ENCODE results near the gene RNLS.

RNLS gene

GRCh38 chr10:88461426-88461825, 121.7 kb downstream of the RNLS start (continued):
- TF ChIP-seq, protein P1, sequence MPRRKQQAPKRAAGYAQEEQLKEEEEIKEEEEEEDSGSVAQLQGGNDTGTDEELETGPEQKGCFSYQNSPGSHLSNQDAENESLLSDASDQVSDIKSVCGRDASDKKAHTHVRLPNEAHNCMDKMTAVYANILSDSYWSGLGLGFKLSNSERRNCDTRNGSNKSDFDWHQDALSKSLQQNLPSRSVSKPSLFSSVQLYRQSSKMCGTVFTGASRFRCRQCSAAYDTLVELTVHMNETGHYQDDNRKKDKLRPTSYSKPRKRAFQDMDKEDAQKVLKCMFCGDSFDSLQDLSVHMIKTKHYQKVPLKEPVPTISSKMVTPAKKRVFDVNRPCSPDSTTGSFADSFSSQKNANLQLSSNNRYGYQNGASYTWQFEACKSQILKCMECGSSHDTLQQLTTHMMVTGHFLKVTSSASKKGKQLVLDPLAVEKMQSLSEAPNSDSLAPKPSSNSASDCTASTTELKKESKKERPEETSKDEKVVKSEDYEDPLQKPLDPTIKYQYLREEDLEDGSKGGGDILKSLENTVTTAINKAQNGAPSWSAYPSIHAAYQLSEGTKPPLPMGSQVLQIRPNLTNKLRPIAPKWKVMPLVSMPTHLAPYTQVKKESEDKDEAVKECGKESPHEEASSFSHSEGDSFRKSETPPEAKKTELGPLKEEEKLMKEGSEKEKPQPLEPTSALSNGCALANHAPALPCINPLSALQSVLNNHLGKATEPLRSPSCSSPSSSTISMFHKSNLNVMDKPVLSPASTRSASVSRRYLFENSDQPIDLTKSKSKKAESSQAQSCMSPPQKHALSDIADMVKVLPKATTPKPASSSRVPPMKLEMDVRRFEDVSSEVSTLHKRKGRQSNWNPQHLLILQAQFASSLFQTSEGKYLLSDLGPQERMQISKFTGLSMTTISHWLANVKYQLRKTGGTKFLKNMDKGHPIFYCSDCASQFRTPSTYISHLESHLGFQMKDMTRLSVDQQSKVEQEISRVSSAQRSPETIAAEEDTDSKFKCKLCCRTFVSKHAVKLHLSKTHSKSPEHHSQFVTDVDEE (CRISPR knock-in tag; IDR thresholded peaks at IDR 0.05) = no peak
- TF ChIP-seq OSR1 (CRISPR knock-in tag; IDR thresholded peaks at IDR 0.05) (no peak), TCF4 (CRISPR knock-in tag; IDR thresholded peaks at IDR 0.05; ENCODE audit: borderline replicate concordance) (no peak)

GRCh38 chr10:88459530-88459929, 123.6 kb downstream of the RNLS start:
- TF ChIP-seq GLIS3 (CRISPR knock-in tag; IDR thresholded peaks at IDR 0.05) = no peak
- no peak for TF ChIP-seq TOX (CRISPR knock-in tag; IDR thresholded peaks at IDR 0.05; ENCODE audit: borderline replicate concordance)
- no peak for TF ChIP-seq ZNF70 (CRISPR knock-in tag; IDR thresholded peaks at IDR 0.05)
- TF ChIP-seq ARNTL (CRISPR knock-in tag; IDR thresholded peaks at IDR 0.05; ENCODE audit: borderline replicate concordance, low read depth) = no peak
- TF ChIP-seq ZC3H10 (CRISPR knock-in tag; IDR thresholded peaks at IDR 0.05) = no peak
- no peak for TF ChIP-seq ZFP30 (CRISPR knock-in tag; IDR thresholded peaks at IDR 0.05)
- no peak for TF ChIP-seq ZNF8 (CRISPR knock-in tag; IDR thresholded peaks at IDR 0.05)
- no peak for TF ChIP-seq RARB (CRISPR knock-in tag; IDR thresholded peaks at IDR 0.05)
- TF ChIP-seq, protein P1 (CRISPR knock-in tag; IDR thresholded peaks at IDR 0.05) = no peak
- TF ChIP-seq, protein P2, sequence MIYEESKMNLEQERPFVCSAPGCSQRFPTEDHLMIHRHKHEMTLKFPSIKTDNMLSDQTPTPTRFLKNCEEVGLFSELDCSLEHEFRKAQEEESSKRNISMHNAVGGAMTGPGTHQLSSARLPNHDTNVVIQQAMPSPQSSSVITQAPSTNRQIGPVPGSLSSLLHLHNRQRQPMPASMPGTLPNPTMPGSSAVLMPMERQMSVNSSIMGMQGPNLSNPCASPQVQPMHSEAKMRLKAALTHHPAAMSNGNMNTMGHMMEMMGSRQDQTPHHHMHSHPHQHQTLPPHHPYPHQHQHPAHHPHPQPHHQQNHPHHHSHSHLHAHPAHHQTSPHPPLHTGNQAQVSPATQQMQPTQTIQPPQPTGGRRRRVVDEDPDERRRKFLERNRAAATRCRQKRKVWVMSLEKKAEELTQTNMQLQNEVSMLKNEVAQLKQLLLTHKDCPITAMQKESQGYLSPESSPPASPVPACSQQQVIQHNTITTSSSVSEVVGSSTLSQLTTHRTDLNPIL (CRISPR knock-in tag; IDR thresholded peaks at IDR 0.05; ENCODE audit: low read depth) = no peak
- TF ChIP-seq ZFP3 (CRISPR knock-in tag; IDR thresholded peaks at IDR 0.05) = no peak
- no peak for TF ChIP-seq PPARA (CRISPR knock-in tag; IDR thresholded peaks at IDR 0.05; ENCODE audit: borderline replicate concordance)
- TF ChIP-seq ESRRG (CRISPR knock-in tag; IDR thresholded peaks at IDR 0.05) = no peak
- no peak for TF ChIP-seq SNAI2 (CRISPR knock-in tag; IDR thresholded peaks at IDR 0.05)
- no peak for TF ChIP-seq ZNF565 (CRISPR knock-in tag; conservative IDR thresholded peaks at IDR 0.05; ENCODE audit: low read depth)
- TF ChIP-seq, protein P3, sequence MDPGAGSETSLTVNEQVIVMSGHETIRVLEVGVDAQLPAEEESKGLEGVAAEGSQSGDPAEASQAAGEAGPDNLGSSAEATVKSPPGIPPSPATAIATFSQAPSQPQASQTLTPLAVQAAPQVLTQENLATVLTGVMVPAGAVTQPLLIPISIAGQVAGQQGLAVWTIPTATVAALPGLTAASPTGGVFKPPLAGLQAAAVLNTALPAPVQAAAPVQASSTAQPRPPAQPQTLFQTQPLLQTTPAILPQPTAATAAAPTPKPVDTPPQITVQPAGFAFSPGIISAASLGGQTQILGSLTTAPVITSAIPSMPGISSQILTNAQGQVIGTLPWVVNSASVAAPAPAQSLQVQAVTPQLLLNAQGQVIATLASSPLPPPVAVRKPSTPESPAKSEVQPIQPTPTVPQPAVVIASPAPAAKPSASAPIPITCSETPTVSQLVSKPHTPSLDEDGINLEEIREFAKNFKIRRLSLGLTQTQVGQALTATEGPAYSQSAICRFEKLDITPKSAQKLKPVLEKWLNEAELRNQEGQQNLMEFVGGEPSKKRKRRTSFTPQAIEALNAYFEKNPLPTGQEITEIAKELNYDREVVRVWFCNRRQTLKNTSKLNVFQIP (CRISPR knock-in tag; IDR thresholded peaks at IDR 0.05; ENCODE audit: borderline replicate concordance, low read depth) = no peak
- no peak for TF ChIP-seq CSDC2 (CRISPR knock-in tag; IDR thresholded peaks at IDR 0.05)
- no peak for TF ChIP-seq BACH2 (CRISPR knock-in tag; IDR thresholded peaks at IDR 0.05; ENCODE audit: borderline replicate concordance)
- no peak for TF ChIP-seq ISL1 (CRISPR knock-in tag; IDR thresholded peaks at IDR 0.05)
- no peak for TF ChIP-seq OSR1 (CRISPR knock-in tag; IDR thresholded peaks at IDR 0.05)
- ATAC-seq = no peak

DNA sequence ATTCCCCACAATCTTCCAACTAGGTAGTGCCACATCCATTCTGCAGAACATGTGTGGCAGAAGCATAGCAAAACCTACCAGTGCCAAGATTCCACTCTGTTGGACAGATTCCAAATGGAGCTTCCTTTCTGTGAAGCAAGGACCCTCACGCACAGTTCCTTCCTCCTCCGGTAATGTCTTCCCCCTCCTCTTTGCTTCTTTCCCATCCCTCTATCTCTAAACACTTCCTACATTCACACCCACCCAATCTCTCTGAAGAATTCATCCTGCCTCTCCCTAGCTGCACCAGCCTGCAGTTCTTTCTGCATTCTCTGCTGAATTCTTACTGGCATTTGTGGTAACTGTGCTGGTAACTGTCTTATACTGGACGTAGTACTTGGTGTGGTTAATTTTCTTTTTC, 124.9 kb downstream of the RNLS start:
- TF ChIP-seq SNAI2 (CRISPR knock-in tag; IDR thresholded peaks at IDR 0.05) (no peak), ESRRG (CRISPR knock-in tag; IDR thresholded peaks at IDR 0.05) (no peak), PATZ1 (CRISPR knock-in tag; IDR thresholded peaks at IDR 0.05; ENCODE audit: borderline replicate concordance) (no peak), ZFP30 (CRISPR knock-in tag; IDR thresholded peaks at IDR 0.05) (no peak), ZNF8 (CRISPR knock-in tag; IDR thresholded peaks at IDR 0.05) (no peak)
- TF ChIP-seq, protein P4, sequence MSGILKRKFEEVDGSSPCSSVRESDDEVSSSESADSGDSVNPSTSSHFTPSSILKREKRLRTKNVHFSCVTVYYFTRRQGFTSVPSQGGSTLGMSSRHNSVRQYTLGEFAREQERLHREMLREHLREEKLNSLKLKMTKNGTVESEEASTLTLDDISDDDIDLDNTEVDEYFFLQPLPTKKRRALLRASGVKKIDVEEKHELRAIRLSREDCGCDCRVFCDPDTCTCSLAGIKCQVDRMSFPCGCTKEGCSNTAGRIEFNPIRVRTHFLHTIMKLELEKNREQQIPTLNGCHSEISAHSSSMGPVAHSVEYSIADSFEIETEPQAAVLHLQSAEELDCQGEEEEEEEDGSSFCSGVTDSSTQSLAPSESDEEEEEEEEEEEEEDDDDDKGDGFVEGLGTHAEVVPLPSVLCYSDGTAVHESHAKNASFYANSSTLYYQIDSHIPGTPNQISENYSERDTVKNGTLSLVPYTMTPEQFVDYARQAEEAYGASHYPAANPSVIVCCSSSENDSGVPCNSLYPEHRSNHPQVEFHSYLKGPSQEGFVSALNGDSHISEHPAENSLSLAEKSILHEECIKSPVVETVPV (CRISPR knock-in tag; IDR thresholded peaks at IDR 0.05) = no peak
- TF ChIP-seq, protein P3 (CRISPR knock-in tag; IDR thresholded peaks at IDR 0.05; ENCODE audit: borderline replicate concordance, low read depth) = no peak

More for the DNA sequence above, 124.9 kb downstream of the RNLS start:
- ATAC-seq = no peak

Measured in SK-N-SH treated with all-trans-retinoic acid at 6 μM for 48 hours (cell line).